ENCODE data around the gene NPAS2.

The NPAS2 gene

DNA sequence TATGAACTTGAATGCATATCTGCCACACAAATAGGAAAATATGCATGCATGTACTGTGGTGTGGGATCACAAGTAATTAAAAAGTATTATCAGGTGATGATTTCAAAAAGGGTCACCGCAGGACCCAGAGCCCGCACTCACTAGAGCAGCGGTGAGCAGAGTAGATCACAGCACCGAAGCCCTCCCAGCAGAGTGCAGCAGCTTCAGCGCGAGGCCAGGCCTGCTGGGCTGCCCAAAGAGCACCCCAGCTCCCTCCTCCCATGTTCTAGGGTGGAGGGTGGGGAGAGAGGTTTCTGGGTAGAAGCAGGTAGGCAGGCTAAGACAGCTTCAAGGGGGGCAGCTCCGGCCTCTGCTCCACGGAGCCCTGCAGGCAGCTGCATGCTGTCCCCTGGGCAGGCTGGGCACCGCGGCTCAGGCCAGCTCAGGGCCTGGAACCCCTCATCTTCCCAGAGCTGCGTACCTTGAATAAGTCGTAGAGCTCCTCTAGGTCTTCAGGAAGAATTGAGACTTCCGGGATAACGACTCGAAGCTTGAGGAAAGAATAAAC, 207.1 kb downstream of the NPAS2 start:
- no peak for DNase-seq

DNA sequence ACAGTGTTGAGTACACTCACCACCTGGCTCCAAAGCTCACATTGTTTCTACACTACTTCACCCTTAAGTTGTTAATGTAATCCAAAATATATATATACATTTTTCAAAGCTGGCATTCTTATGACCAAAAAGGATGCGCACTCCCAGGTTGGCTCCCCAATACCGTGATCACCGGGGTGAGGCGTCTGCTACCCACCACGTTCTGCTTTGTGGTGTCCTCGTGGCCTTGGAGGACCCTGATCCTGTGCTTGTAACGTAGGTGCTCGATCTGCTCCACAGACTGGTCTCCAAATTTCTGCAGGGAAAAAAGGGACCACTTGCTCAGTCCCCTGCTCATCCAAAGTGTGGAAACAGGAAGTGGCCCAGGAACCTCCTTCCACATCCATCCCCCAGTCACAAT, 207.9 kb downstream of the NPAS2 start:
- no peak for DNase-seq

DNA sequence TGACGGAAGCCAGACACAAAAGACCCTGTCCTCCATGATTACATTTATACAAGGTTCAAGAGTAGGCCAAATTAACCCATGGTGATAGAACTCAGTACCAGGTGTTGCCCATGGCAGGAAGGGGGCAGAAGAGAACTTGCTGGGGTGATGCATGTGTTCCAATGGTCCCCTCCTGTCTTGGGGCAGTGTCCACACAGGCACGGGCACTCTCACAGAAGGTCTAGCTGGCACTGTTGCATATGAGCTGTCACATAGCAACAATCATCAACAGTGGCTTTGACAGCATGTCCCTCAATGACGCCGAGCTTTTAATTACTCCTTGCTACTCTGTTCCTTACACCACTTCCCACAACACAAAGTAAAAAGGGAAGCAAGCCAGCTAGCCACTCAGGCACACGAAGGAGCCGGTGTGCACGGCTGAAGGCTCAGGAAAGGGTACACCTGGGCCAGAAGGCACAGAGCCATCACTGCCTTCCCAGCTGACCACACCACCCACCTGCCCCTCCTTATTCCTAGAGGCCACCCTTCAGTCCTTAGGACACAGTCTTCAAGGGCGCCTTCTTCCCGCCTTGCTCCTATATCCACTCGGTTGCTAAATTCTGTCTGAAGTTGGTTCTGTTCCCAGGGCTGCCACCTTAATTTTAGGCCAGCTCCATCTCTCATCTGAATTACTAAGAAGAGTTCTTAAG, 211.1 kb downstream of the NPAS2 start:
- DNase-seq: no peak

DNA sequence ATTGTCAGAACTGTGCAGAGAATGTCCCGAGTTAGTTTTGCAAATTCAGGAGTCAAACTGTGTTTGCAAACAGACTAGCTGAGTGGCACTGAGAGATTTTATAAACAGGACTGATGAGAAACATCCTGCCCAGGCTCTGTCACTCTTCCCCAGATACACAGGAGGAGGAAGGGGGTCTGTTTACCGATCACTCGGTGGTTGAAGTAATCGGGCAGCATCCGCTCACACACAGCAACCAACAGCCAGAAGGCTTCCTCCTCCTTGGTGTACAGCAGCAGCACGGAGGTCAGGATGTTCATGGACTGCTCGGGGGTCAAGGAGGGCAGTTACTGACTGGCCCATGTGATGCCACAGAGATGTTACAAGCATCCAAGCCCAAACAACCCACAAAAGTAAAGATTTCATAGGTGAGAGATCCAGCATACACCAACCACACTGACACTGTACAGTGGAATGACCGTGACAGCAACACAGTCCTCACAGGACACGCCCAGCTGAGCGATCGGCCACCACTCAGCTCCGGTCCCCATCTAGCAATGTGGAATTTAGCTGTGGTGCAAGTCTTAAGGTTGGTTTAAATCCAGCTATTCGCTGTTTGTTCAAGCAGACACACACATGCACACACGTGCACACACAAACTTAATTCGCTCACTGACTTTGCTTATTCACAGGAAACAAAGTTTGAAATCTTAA, 212.3 kb downstream of the NPAS2 start:
- peak; percentile 24 for DNase-seq

DNA sequence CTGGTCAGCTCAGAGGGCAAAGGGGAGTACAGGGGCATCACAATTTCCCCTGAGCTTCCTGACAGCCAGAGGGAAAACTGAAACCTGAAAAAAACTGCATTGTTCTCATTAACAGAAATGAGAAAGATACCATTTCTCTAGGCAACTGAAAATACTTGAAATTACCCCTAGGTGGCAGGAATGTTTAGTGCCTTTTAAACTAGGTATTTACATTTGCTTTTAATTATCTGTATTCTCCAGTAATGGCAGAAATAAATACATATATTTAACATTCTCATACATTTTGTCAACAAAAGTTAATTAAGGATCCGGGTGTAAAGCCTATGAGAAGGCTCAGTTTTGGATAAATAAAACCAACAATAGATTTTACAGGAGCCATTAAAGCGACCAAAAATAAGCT, 216.6 kb downstream of the NPAS2 start:
- DNase-seq: no peak

DNA sequence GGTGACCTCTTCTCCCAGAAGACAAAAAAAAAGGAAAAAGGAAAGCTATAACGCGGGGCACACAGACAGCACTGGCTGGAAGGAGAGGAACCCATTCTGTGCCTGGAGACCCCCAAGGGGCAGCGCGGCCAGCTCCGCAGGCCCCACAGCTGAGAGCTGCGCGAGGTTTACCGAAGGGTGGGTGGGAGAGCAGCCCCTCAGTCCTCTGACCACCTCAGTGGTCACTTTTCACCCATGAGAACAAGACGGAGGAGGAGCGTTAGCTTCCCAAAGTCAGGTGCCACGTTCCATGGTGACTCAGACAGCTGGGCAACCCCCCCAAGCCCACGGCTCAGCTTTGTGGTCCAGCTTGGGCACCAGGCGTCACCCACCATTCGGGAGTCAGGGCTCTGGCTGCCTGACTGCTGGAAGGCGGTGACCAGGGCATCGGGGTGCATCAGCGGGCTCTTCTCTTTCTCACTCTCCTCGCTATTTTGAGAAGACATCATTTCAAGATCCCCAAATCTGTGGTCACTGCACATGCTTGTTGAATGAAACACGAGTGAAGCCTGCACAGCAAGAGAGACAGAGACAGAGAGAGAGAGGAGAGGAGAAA, 217.3 kb downstream of the NPAS2 start:
- DNase-seq: no peak

DNA sequence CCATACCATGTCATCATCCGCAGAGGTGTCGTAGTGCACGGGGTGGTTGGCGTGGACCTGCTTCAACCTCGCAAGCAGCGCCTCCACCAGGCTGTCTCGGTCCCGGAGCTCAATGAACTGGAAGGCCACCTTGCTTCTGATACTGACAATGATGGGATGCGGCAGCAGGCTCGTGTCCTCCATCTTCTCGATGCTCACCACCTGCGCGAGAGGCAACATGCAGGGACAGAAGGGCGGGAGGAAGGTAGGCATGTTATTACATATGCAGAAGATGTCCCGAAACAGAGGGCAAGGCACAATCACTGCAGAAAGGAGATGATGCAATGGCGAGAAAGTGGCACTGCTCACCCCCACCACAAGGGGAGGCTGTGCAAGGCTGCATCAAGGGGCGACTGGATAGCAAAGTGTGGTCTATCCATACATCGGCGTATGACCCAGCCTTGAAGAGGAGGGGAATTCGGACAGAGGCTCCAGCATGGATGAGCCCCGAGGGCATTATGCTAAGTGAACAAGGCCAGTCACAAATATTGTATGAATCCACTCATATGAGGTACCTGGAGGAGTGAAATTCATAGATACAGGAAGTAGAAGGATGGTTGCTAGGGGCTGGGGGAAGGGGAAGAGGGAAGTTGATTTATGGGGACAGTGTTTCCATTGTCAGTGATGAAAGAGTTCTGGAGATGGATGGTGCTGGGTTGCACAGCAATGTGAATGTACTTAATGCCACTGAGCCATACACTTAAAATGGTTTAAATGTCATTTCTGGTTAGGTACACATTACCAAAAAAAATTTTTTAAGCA, 218.7 kb downstream of the NPAS2 start:
- no peak for DNase-seq

DNA sequence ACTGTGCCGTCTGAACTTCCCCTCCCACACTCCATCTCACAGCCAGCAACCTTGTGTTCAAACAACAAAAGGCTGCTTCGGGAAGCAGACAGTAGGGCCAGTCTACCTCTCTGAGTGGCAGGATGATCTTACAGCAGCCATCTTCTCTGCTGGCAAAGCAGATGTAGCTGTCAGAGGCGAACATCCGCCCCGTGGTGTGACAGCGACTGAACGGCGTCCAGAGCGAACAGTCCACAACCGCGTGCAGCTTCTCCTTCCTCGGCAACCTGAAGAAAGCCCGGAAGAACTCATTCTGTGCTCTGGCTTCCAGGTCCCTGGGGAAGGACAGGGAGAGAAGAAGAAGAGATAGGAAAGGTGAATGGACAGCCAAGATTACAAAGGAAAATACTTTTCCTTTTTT, 220.1 kb downstream of the NPAS2 start:
- no peak for DNase-seq

DNA sequence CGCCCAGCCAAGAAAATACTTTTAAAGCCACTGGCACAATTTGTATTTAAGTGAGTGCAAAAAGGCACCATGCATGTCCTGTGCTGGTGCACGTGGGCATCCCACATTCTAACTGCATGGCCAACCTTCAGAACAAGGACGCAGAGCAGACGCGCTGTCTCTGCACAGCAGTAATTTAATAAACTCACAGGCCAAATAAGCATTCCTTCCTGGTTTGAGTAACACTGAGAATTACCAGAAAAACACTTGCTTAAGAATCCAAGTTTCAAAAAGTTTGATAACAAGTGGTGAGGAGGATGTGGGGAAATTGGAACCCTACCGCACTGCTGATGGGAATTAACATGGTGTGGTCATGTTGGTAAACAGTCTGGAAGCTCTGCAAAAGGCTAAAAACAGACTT, 220.8 kb downstream of the NPAS2 start:
- no peak for DNase-seq

DNA sequence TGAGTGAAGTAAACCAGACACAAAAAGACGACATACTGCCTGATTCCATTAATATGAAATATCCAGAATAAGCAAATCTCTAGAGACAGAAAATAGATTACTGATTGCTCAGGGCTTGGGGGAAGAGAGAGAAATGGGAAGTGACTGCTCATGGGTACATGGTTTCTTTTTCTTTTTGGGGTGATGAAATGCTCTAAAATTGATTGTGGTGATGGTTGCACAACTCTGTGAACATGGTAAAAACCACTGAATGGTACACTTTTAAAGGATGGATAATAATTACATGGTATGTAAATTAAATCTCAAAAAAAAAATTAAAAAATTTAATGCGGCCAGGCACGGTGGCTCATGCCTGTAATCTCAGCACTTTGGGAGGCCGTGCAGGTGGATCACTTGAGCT, 221.5 kb downstream of the NPAS2 start:
- no peak for DNase-seq

DNA sequence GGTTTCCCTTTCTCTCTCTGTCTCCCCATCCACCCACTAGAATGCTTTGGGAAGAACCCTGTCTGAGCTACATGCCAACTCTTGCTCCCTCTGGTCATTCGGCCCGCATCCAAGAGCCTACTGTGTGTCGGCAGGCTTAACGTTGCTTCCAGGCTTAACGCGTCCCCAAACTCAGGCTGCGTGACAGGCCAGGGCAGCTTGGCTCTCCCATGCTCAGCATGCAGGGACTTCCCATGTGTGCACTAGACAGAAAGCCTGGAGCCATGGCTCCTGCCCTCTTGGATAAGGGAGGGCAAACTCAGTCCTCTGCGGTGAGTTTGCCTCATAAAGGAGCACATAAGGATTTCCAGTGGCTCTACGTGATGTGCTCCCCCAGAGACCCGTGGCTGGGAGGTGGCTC, 225.4 kb downstream of the NPAS2 start:
- no peak for DNase-seq
